Measurements from ENCODE around the gene HGD.

HGD gene

GRCh38 chr3:120664926-120665325, 17.1 kb downstream of the HGD start:
- no peak for DNase-seq (ENCODE audit: low read depth)
- TF ChIP-seq CTCF (IDR thresholded peaks at IDR 0.05; ENCODE audit: control insufficient read depth, insufficient read depth, low read depth, low read length, missing control alignments) = no peak
- no peak overlapping the region for H3K4me3 ChIP-seq (ENCODE audit: control insufficient read depth, low read depth, low read length)

GRCh38 chr3:120661945-120662344, 20.1 kb downstream of the HGD start:
- DNase-seq (ENCODE audit: low read depth) = no peak
- no peak for TF ChIP-seq CTCF (IDR thresholded peaks at IDR 0.05; ENCODE audit: control insufficient read depth, insufficient read depth, low read depth, low read length, missing control alignments)
- H3K4me3 ChIP-seq (ENCODE audit: control insufficient read depth, low read depth, low read length) = no peak overlapping the region

- no peak for DNase-seq (ENCODE audit: low read depth)
- no peak overlapping the region for H3K4me3 ChIP-seq (ENCODE audit: control insufficient read depth, low read depth, low read length)
- TF ChIP-seq CTCF (IDR thresholded peaks at IDR 0.05; ENCODE audit: control insufficient read depth, insufficient read depth, low read depth, low read length, missing control alignments) = no peak
Observed at GRCh38 chr3:120661106-120661905, 20.7 kb downstream of the HGD start.

GRCh38 chr3:120659834-120660233, 22.2 kb downstream of the HGD start:
- DNase-seq (ENCODE audit: low read depth) = no peak
- H3K4me3 ChIP-seq (ENCODE audit: control insufficient read depth, low read depth, low read length) = no peak overlapping the region

GRCh38 chr3:120659285-120659684, 22.8 kb downstream of the HGD start:
- H3K4me3 ChIP-seq (ENCODE audit: control insufficient read depth, low read depth, low read length) = no peak overlapping the region
- no peak for TF ChIP-seq CTCF (IDR thresholded peaks at IDR 0.05; ENCODE audit: control insufficient read depth, insufficient read depth, low read depth, low read length, missing control alignments)
- no peak for DNase-seq (ENCODE audit: low read depth)

More at GRCh38 chr3:120659834-120660233, 22.2 kb downstream of the HGD start:
- no peak for TF ChIP-seq CTCF (IDR thresholded peaks at IDR 0.05; ENCODE audit: control insufficient read depth, insufficient read depth, low read depth, low read length, missing control alignments)

- no peak for DNase-seq (ENCODE audit: low read depth)
- no peak overlapping the region for H3K4me3 ChIP-seq (ENCODE audit: control insufficient read depth, low read depth, low read length)
- no peak for TF ChIP-seq CTCF (IDR thresholded peaks at IDR 0.05; ENCODE audit: control insufficient read depth, insufficient read depth, low read depth, low read length, missing control alignments)
Observed at GRCh38 chr3:120652896-120653545, 29.0 kb downstream of the HGD start.

All from AG09309 (cell line).